NT2/D1 (cell line): ENCODE data around the gene TMPRSS9.

ENCODE experiments used
- SUZ12 ChIP-seq: IDR thresholded peaks from 2 replicates; pipeline ENCODE4 v1.6.1; 2011; ENCODE audit not compliant: insufficient read length, insufficient read depth; ENCODE audit errors: extremely low read depth
- YY1 ChIP-seq: IDR thresholded peaks from 2 replicates; pipeline ENCODE4 v1.6.1; 2011; ENCODE audit not compliant: insufficient read length, insufficient read depth

- TF ChIP-seq SUZ12, result no peak
- no peak for TF ChIP-seq YY1
These were observed 44.8 kb upstream of the TMPRSS9 start for GRCh38 chr19:2315121-2315817.
